ENCODE data around the gene ENTPD8.
A peak's percentile ranks its signal among the peaks of the same experiment; 100 is the strongest.
"Not testable (repeated sequence)": the region's sequence is repeated elsewhere in the genome, so short reads cannot be mapped to it uniquely, and the experiment has no call there.

ENTPD8 gene

GRCh38 chr9:137459601-137460362, 18.6 kb upstream of the ENTPD8 start:
- DNase-seq (ENCODE audit: low read depth in 2 of 3, low spot score in 2 of 3), result no peak

GRCh38 chr9:137459152-137459600, 18.0 kb upstream of the ENTPD8 start, which contains the start of gene NSMF:
TSS of gene NSMF (minus strand) at chr9:137459334. CDS start at chr9:137459102, 232 bp downstream.
- DNase-seq (ENCODE audit: low read depth in 2 of 3, low spot score in 2 of 3), result peak; percentile 89 to 95 (median 93)

- DNase-seq (ENCODE audit: low read depth in 2 of 3, low spot score in 2 of 3), result no peak
These were observed 17.3 kb upstream of the ENTPD8 start for GRCh38 chr9:137458194-137459151.

GRCh38 chr9:137457406-137458193, 16.4 kb upstream of the ENTPD8 start:
- DNase-seq (ENCODE audit: low read depth in 2 of 3, low spot score in 2 of 3), result no peak

- DNase-seq (ENCODE audit: low read depth in 2 of 3, low spot score in 2 of 3), result no peak
These were observed 15.8 kb upstream of the ENTPD8 start for GRCh38 chr9:137456864-137457405.

- DNase-seq (ENCODE audit: low read depth in 2 of 3, low spot score in 2 of 3), result no peak
These were observed 15.1 kb upstream of the ENTPD8 start for GRCh38 chr9:137456061-137456863.

- DNase-seq (ENCODE audit: low read depth in 2 of 3, low spot score in 2 of 3), result no peak
These were observed 14.3 kb upstream of the ENTPD8 start for GRCh38 chr9:137455359-137455991.

- DNase-seq (ENCODE audit: low read depth in 2 of 3, low spot score in 2 of 3), result no peak
These were observed 13.6 kb upstream of the ENTPD8 start for GRCh38 chr9:137454597-137455358.

GRCh38 chr9:137454145-137454596, 13.0 kb upstream of the ENTPD8 start:
- DNase-seq (ENCODE audit: low read depth in 2 of 3, low spot score in 2 of 3), result no peak

- peak in 1 of 3 experiments; percentile 50 for DNase-seq (ENCODE audit: low read depth in 2 of 3, low spot score in 2 of 3)
These were observed 12.5 kb upstream of the ENTPD8 start for GRCh38 chr9:137453643-137454081.

- DNase-seq (ENCODE audit: low read depth in 2 of 3, low spot score in 2 of 3), result no peak
These were observed 11.8 kb upstream of the ENTPD8 start for GRCh38 chr9:137452761-137453642.

- DNase-seq (ENCODE audit: low read depth in 2 of 3, low spot score in 2 of 3), result no peak
These were observed 11.0 kb upstream of the ENTPD8 start for GRCh38 chr9:137452006-137452760.

GRCh38 chr9:137451264-137452005, 10.3 kb upstream of the ENTPD8 start:
- not testable (repeated sequence) for DNase-seq (ENCODE audit: low read depth in 2 of 3, low spot score in 2 of 3)

- DNase-seq (ENCODE audit: low read depth in 2 of 3, low spot score in 2 of 3), result not testable (repeated sequence)
These were observed 9.5 kb upstream of the ENTPD8 start for GRCh38 chr9:137450539-137451222.

- DNase-seq (ENCODE audit: low read depth in 2 of 3, low spot score in 2 of 3), result no peak
These were observed 8.9 kb upstream of the ENTPD8 start for GRCh38 chr9:137449931-137450538.

Measured in activated CD8-positive, alpha-beta memory T cell treated with anti-CD3 and anti-CD28 coated beads for 48 hours (primary cell).